BE2C (cell line): ENCODE results near the gene MTCL1.

ENCODE experiments used
- DNase-seq: peaks from one replicate; pipeline ENCODE4 v3.0.0-alpha.2; 2020
- H3K27me3 ChIP-seq: fragments of 250-450 bp; sonication (Bioruptor Pico); 2 replicates; pipeline ENCODE4 v1.5.1; 2020; ENCODE audit warnings: mild to moderate bottlenecking
- H3K36me3 ChIP-seq: fragments of 250-450 bp; sonication (Bioruptor Pico); 2 replicates; pipeline ENCODE4 v1.5.1; 2020; ENCODE audit warnings: mild to moderate bottlenecking
- H3K4me1 ChIP-seq: fragments of 250-450 bp; sonication (Bioruptor Pico); 2 replicates; pipeline ENCODE4 v1.5.1; 2020
- H3K4me3 ChIP-seq: 2 replicates; pipeline ENCODE4 v1.5.1; 2011; ENCODE audit warnings: low read depth, low read length
- H3K9me3 ChIP-seq: fragments of 250-450 bp; sonication (Bioruptor Pico); 2 replicates; pipeline ENCODE4 v1.5.1; 2020
- TF ChIP-seq, protein P1 (sequence below): IDR thresholded peaks from 2 replicates; pipeline ENCODE4 v1.5.1; 2012; ENCODE audit warnings: mild to moderate bottlenecking, low read depth, low read length

The MTCL1 gene

DNA sequence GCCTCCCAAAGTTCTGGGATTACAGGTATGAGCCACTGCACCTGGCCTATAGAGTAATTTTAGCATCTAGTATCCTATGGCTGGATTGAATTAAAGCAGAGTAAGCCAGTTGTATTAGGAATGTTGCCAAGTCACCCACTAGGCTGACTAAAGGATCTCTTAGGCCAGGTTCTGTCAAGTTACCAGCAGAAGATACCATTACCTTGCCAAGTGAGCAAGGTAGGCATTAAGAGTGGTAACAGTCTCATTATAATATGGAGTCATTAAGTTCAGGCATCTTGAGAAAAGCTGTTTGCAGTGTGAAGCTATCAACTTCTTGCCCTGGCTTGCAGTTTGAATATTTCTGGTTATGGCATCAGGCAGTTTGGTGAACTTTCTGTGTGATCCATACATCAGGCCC lies 37.0 kb upstream of the MTCL1 start:
- no peaks in the 10 kb centered on the region for H3K4me1 ChIP-seq
- H3K4me3 ChIP-seq = no peak overlapping the region
- H3K27me3 ChIP-seq = no peaks in the 10 kb centered on the region
- no peaks in the 10 kb centered on the region for H3K9me3 ChIP-seq
- DNase-seq = no peak
- TF ChIP-seq, protein P1, sequence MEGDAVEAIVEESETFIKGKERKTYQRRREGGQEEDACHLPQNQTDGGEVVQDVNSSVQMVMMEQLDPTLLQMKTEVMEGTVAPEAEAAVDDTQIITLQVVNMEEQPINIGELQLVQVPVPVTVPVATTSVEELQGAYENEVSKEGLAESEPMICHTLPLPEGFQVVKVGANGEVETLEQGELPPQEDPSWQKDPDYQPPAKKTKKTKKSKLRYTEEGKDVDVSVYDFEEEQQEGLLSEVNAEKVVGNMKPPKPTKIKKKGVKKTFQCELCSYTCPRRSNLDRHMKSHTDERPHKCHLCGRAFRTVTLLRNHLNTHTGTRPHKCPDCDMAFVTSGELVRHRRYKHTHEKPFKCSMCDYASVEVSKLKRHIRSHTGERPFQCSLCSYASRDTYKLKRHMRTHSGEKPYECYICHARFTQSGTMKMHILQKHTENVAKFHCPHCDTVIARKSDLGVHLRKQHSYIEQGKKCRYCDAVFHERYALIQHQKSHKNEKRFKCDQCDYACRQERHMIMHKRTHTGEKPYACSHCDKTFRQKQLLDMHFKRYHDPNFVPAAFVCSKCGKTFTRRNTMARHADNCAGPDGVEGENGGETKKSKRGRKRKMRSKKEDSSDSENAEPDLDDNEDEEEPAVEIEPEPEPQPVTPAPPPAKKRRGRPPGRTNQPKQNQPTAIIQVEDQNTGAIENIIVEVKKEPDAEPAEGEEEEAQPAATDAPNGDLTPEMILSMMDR = no peak
- no peaks in the 10 kb centered on the region for H3K36me3 ChIP-seq

DNA sequence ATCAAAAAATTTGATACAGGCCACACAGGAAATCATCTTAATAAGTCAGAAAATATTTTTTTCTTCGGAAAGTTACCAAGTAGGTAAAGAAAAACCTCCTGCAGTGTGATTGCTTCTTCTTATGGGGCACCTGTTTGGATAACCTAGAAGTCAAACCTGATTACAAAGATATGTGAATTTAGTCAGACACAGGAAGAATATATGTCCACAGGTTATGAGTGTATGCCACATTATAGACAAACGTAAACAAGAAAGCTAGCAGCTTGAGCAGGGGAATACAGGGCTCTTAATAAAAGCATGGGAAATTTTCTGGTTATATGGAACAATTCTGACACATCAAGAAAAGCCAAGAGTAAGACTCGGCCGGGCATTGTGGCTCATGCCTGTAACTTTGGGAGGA lies 35.8 kb upstream of the MTCL1 start:
- no peak for DNase-seq
- H3K4me3 ChIP-seq = no peak overlapping the region
- H3K27me3 ChIP-seq = no peaks in the 10 kb centered on the region
- TF ChIP-seq, protein P1 = no peak
- H3K36me3 ChIP-seq = no peaks in the 10 kb centered on the region
- no peaks in the 10 kb centered on the region for H3K4me1 ChIP-seq
- no peaks in the 10 kb centered on the region for H3K9me3 ChIP-seq

DNA sequence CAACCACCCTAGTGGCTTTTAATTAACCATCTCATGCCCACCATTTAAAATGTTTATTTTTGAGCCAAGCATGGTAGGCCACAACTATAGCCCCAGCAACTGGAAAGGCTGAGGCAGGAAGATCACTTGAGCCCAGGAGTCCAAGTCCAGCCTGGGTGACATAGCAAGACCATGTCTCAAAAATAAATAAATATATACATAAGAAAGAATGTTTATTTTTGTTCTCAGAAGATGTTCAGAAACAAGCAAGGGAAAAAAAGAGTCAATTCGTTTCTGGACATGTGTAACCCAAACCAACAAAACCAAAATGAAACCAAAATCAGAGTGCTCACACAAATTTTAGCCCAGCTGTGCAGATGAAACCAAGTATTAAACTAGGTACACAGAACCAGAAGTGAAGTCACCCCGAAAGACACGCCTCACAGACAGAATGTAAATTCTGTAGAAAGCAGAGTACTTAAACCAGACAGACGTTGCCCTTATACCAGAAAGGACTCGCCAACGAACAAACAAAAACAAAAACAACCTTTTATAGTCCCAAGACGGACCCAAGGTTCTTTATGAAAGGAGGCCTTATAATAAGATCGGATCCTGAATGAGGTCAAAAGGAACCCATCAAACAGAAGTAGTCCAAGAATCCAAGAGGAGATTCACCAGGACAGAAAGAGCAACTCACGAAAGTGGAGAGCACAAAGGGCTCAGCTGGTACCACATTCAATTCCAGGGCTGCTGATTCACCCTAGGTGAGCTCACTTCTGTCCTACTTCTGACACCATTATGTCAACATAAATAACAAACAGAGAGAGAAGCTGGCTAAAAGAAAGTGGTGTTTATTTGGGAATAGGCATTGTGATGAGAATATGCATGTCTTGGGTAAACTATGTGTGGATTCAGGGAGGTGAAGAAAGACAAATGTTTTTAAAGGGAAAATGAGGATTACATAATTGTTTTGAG lies 31.8 kb upstream of the MTCL1 start:
- DNase-seq = no peak

DNA sequence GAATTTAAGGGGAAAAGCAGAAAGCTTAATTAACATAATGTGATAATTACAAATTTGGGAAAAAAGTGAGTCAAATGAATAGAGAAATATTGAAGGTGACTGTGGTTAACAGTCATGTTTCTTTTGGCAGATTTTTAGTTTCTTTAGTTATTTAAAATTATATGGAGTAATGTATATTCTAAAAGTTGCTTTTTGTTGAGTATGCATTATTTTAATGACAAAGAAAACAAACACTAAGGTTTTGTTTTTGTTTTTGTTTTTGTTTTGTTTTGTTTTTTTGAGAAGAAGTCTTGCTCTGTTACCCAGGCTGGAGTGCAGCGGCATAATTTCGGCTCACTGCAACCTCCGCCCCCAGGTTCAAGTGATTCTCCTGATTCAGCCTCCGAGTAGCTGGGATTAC lies 30.3 kb upstream of the MTCL1 start:
- H3K4me3 ChIP-seq = no peak overlapping the region
- DNase-seq = no peak
- no peaks in the 10 kb centered on the region for H3K36me3 ChIP-seq

More for the DNA sequence above, 31.8 kb upstream of the MTCL1 start:
- TF ChIP-seq, protein P1 = no peak
- Histone ChIP-seq H3K4me3 (no peak overlapping the region), H3K27me3 (no peaks in the 10 kb centered on the region), H3K36me3 (no peaks in the 10 kb centered on the region), H3K9me3 (no peaks in the 10 kb centered on the region), H3K4me1 (no peaks in the 10 kb centered on the region)

DNA sequence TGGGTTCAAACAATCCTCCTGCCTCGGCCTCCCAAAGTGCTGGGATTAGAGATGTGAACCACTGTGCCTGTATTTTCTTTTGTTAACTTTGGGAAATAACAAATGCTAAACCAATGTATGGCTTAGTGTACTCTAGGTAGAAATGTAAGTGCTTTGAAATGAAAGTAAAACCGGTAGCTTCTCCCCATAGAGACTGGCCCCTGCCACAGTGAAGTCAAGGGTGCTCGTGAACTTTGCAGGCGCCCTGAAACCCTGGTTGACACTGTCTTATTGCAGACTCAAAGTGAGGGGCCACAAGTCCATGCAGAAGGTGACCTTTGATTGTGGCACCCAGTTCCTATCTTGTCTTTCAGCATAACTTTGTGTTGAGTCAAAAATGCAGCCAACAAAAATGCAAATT lies 24.2 kb upstream of the MTCL1 start:
- no peak for DNase-seq
- H3K4me1 ChIP-seq = no peaks in the 10 kb centered on the region
- no peaks in the 10 kb centered on the region for H3K9me3 ChIP-seq
- no peaks in the 10 kb centered on the region for H3K27me3 ChIP-seq
- TF ChIP-seq, protein P1 = no peak
- no peaks in the 10 kb centered on the region for H3K36me3 ChIP-seq
- no peak overlapping the region for H3K4me3 ChIP-seq

More for the DNA sequence above, 30.3 kb upstream of the MTCL1 start:
- no peaks in the 10 kb centered on the region for H3K27me3 ChIP-seq
- H3K9me3 ChIP-seq = no peaks in the 10 kb centered on the region
- TF ChIP-seq, protein P1 = no peak
- no peaks in the 10 kb centered on the region for H3K4me1 ChIP-seq

DNA sequence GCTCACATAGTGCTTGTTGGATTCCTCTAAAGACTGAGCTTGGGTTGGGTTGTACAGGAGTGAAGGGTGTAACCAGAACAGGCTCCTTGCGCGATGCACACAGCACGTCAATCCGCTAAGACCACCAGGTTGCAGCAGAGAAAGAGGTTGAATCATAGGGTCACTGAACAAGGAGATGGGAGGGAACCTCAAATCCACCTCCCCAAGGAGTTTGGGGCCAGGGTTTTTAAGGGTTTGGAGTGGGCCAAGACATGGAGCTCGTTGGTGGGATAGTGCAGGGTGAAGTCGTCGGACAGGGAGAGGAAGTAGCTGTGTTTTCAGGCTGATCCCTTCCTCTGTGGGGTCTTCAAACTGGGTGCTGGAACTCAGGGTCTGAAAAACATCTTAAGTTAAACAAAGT lies 20.8 kb upstream of the MTCL1 start:
- no peaks in the 10 kb centered on the region for H3K27me3 ChIP-seq

More for the DNA sequence above, 20.8 kb upstream of the MTCL1 start:
- no peaks in the 10 kb centered on the region for H3K9me3 ChIP-seq
- H3K4me3 ChIP-seq = no peak overlapping the region
- no peaks in the 10 kb centered on the region for H3K4me1 ChIP-seq
- no peak for DNase-seq
- TF ChIP-seq, protein P1 = no peak
- H3K36me3 ChIP-seq = no peaks in the 10 kb centered on the region
